PC-9 (cell line): ENCODE data around the gene SERPINF2. TPM values are rescaled to one million over a fixed set of nuclear protein-coding genes. Genes with fewer than 3 reads are reported as not detected.
"Not testable (repeated sequence)": the region's sequence is repeated elsewhere in the genome, so short reads cannot be mapped to it uniquely, and the experiment has no call there.

Source experiments
- BruUV-seq: library from RNA; stranded (reverse); fragments of 400-500 nt; replicated peaks from 2 replicates; lab custom pipeline; 2021; lab: Mats Ljungman, UMichigan
- CTCF ChIA-PET: fragments of 300-600 bp; sonication (Branson Sonifier 250); formaldehyde crosslinking; loops from one replicate; lab custom pipeline; 2022; ENCODE audit warnings: antibody characterized with exemption; lab: Charles Lee
- POLR2A ChIA-PET: fragments of 300-600 bp; sonication (Branson Sonifier 250); formaldehyde crosslinking; loops from one replicate; lab custom pipeline; 2022; ENCODE audit warnings: antibody characterized with exemption; ENCODE audit not compliant: unreplicated experiment; lab: Charles Lee
- DNase-seq, 2 experiments: peaks; one replicate each; pipeline versions ENCODE4 v3.0.0 to v3.0.0-alpha.2; 2015 to 2022; ENCODE audit warnings: mixed read lengths in 1 of 2
- H2AFZ ChIP-seq: fragments of 200-600 bp; sonication (generic); 2 replicates; pipeline ENCODE4 v1.8.1; 2017; ENCODE audit warnings: antibody characterized with exemption
- H3F3A ChIP-seq: fragments of 200-600 bp; sonication (generic); 2 replicates; pipeline ENCODE4 v1.8.1; 2017; ENCODE audit warnings: antibody characterized with exemption, mild to moderate bottlenecking, low read depth; ENCODE audit not compliant: insufficient read depth
- H3K27ac ChIP-seq: fragments of 200-600 bp; sonication (generic); 2 replicates; pipeline ENCODE4 v1.6.1; 2016; ENCODE audit warnings: mixed run types
- H3K27me3 ChIP-seq: fragments of 200-600 bp; sonication (generic); 2 replicates; pipeline ENCODE4 v1.6.1; 2016; ENCODE audit warnings: low read depth, mixed run types; ENCODE audit not compliant: insufficient read depth
- H3K36me3 ChIP-seq: fragments of 200-600 bp; sonication (generic); 2 replicates; pipeline ENCODE4 v1.6.1; 2016; ENCODE audit warnings: low read depth, mixed run types
- H3K4me1 ChIP-seq: fragments of 200-600 bp; sonication (generic); replicated peaks from 2 replicates; pipeline ENCODE4 v1.6.1; 2016; ENCODE audit warnings: mixed run types; ENCODE audit not compliant: insufficient read depth
- H3K4me2 ChIP-seq: fragments of 200-600 bp; sonication (generic); 2 replicates; pipeline ENCODE4 v1.6.1; 2017; ENCODE audit warnings: mixed run types
- H3K4me3 ChIP-seq: fragments of 200-600 bp; sonication (generic); 2 replicates; pipeline ENCODE4 v1.6.1; 2016; ENCODE audit warnings: mixed run types
- H3K79me2 ChIP-seq: fragments of 200-600 bp; sonication (generic); 2 replicates; pipeline ENCODE4 v1.6.1; 2017; ENCODE audit warnings: low read depth, mixed run types
- H3K9me2 ChIP-seq: fragments of 200-600 bp; sonication (generic); 2 replicates; pipeline ENCODE4 v1.8.1; 2017; ENCODE audit warnings: mild to moderate bottlenecking; ENCODE audit not compliant: insufficient read depth
- H3K9me3 ChIP-seq: fragments of 200-600 bp; sonication (generic); 2 replicates; pipeline ENCODE4 v1.8.1; 2016; ENCODE audit warnings: low read depth; ENCODE audit not compliant: insufficient read depth
- H4K20me1 ChIP-seq: fragments of 200-600 bp; sonication (generic); 2 replicates; pipeline ENCODE4 v1.8.1; 2017; ENCODE audit not compliant: insufficient read depth
- EZH2 ChIP-seq: fragments of 200-600 bp; sonication (generic); IDR thresholded peaks from 2 replicates; pipeline ENCODE4 v1.8.0; 2017; ENCODE audit warnings: antibody characterized with exemption, low read depth
- intact Hi-C: fragments of 100-400 bp; cut with micrococcal nuclease; formaldehyde crosslinking; loops from one replicate; pipeline ENCODE4 v1.10.0; 2022; ENCODE audit not compliant: unreplicated experiment
- total RNA-seq: library from RNA; stranded (reverse); gene quantifications from 2 replicates; pipeline ENCODE4 v1.2.3, GENCODE V29; 2021
- TF ChIP-seq, protein P1 (sequence below): fragments of 200-600 bp; sonication (generic); conservative IDR thresholded peaks from 2 replicates; pipeline ENCODE4 v1.6.1; 2017; ENCODE audit warnings: mixed run types, antibody characterized with exemption, mild to moderate bottlenecking, moderate library complexity

The SERPINF2 gene
- total RNA-seq, 1 experiment from 2014 or later: 9.5 TPM

- intact Hi-C loops: no loop called here
- Histone ChIP-seq H3F3A (peaks cover 16% of the 10 kb centered on the region), H3K79me2 (no peaks in the 10 kb centered on the region), H3K27ac (no peak overlapping the region), H3K4me3 (no peak overlapping the region), H3K27me3 (no peaks in the 10 kb centered on the region), H3K36me3 (0 out of 2 replicates have a peak, but pooled peaks cover 3% of the 10 kb centered on the region), H4K20me1 (no peaks in the 10 kb centered on the region), H2AFZ (no peak overlapping the region), H3K9me2 (no peaks in the 10 kb centered on the region), H3K4me2 (no peak overlapping the region), H3K9me3 (no peaks in the 10 kb centered on the region), H3K4me1 (peaks cover 8% of the 10 kb centered on the region)
- TF ChIP-seq EZH2: no peak
- TF ChIP-seq, protein P1, sequence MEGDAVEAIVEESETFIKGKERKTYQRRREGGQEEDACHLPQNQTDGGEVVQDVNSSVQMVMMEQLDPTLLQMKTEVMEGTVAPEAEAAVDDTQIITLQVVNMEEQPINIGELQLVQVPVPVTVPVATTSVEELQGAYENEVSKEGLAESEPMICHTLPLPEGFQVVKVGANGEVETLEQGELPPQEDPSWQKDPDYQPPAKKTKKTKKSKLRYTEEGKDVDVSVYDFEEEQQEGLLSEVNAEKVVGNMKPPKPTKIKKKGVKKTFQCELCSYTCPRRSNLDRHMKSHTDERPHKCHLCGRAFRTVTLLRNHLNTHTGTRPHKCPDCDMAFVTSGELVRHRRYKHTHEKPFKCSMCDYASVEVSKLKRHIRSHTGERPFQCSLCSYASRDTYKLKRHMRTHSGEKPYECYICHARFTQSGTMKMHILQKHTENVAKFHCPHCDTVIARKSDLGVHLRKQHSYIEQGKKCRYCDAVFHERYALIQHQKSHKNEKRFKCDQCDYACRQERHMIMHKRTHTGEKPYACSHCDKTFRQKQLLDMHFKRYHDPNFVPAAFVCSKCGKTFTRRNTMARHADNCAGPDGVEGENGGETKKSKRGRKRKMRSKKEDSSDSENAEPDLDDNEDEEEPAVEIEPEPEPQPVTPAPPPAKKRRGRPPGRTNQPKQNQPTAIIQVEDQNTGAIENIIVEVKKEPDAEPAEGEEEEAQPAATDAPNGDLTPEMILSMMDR: no peak
- no TSS peak for BruUV-seq
- no peak for DNase-seq
- ChIA-PET CTCF (no interaction called here), POLR2A (no interaction called here)
Measured at GRCh38 chr17:1707107-1707506, 35.6 kb upstream of the SERPINF2 start.

- H4K20me1 ChIP-seq, H3K27me3 ChIP-seq, H3K9me2 ChIP-seq, H3K4me2 ChIP-seq, H3K4me3 ChIP-seq, intact Hi-C loops, BruUV-seq, DNase-seq, H3K27ac ChIP-seq, H3K9me3 ChIP-seq, H2AFZ ChIP-seq: not testable (repeated sequence)
- H3K4me1 ChIP-seq: peaks cover 12% of the 10 kb centered on the region
- peaks cover 21% of the 10 kb centered on the region for H3F3A ChIP-seq
- H3K36me3 ChIP-seq: 0 out of 2 replicates have a peak, but pooled peaks cover 14% of the 10 kb centered on the region
- CTCF ChIA-PET: interaction anchor here (1.0 kb wide), 1 partner anchor 25 kb away, joined by 3 read pairs; no protein-coding TSS in a partner anchor
- POLR2A ChIA-PET: interaction anchor here (0.5 kb wide), 1 partner anchor 22 kb away, joined by 3 read pairs; no protein-coding TSS in a partner anchor
- H3K79me2 ChIP-seq: peaks cover 16% of the 10 kb centered on the region
Measured at GRCh38 chr17:1708791-1709346, 33.8 kb upstream of the SERPINF2 start.

DNA sequence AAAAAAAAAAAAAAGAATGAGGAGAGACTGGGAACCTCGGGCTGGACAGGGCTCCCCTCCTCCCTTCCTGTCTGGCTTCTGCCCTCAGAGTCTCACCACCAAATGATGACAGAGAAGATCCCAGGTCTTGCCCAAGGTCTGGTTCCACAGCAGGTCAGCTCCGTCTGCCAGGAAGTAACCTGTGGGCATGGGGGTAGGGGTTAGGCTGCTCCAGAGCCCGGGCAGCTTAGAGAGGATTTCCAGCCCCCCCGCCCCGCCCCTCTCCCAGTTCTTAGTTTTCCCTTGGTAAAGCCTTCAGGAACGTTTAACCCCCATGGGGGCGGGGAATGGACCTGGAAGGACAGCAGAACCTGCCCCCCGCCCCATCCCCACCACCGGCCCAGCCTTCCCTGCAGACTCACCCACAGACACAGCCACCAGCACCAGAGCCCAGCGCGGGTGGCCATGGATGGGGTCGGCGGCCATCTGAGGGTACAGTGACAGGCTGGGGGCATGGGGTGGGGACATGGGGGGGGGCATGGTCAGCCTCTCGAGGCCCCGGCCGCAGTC is 33.2 kb upstream of the SERPINF2 start:
- no peak for DNase-seq

More for the DNA sequence above, 33.2 kb upstream of the SERPINF2 start:
- H3K4me2 ChIP-seq: peak overlapping the region; percentile 83
- no peaks in the 10 kb centered on the region for H3K9me2 ChIP-seq
- no peak overlapping the region for H2AFZ ChIP-seq
- H4K20me1 ChIP-seq: peaks cover 4% of the 10 kb centered on the region; the same call in 1 of the 2 replicates
- 0 out of 2 replicates have a peak, but pooled peaks cover 14% of the 10 kb centered on the region for H3K36me3 ChIP-seq
- peaks cover 26% of the 10 kb centered on the region for H3F3A ChIP-seq
- H3K27ac ChIP-seq: no peak overlapping the region
- H3K27me3 ChIP-seq: no peaks in the 10 kb centered on the region
- H3K4me1 ChIP-seq: peaks cover 18% of the 10 kb centered on the region
- TF ChIP-seq, protein P1: no peak
- TF ChIP-seq EZH2: no peak
- H3K4me3 ChIP-seq: peak overlapping the region; percentile 70
- POLR2A ChIA-PET: interaction anchor here (0.5 to 0.6 kb wide), 2 partner anchors 23 to 41 kb away, joined by 3 read pairs; no protein-coding TSS in a partner anchor
- H3K79me2 ChIP-seq: peaks cover 20% of the 10 kb centered on the region
- CTCF ChIA-PET: interaction anchor here (1.0 kb wide), 1 partner anchor 25 kb away, joined by 3 read pairs; no protein-coding TSS in a partner anchor
- intact Hi-C loops: no loop called here
- no peaks in the 10 kb centered on the region for H3K9me3 ChIP-seq
- no TSS peak for BruUV-seq
